Calu3 (cell line): ENCODE results near the gene OR8D2. TPM values are rescaled to one million over a fixed set of nuclear protein-coding genes. Genes with fewer than 3 reads are reported as not detected.

Source experiments
- BruUV-seq: library from RNA; stranded (reverse); fragments of 400-500 nt; replicated peaks from 2 replicates; lab custom pipeline; 2021; lab: Mats Ljungman, UMichigan
- CTCF ChIA-PET: fragments of 300-600 bp; sonication (Branson Sonifier 250); formaldehyde crosslinking; loops from one replicate; lab custom pipeline; 2022; ENCODE audit warnings: antibody characterized with exemption; lab: Charles Lee
- DNase-seq: peaks from one replicate; pipeline ENCODE4 v3.0.0; 2022
- H3K27ac Mint-ChIP-seq: one replicate; pipeline ENCODE4 v1.8.0; 2022; ENCODE audit warnings: mixed read lengths; ENCODE audit not compliant: unreplicated experiment
- H3K27me3 Mint-ChIP-seq: one replicate; pipeline ENCODE4 v1.8.0; 2022; ENCODE audit warnings: mixed read lengths; ENCODE audit not compliant: unreplicated experiment
- H3K36me3 Mint-ChIP-seq: one replicate; pipeline ENCODE4 v1.8.0; 2022; ENCODE audit warnings: mild to moderate bottlenecking, moderate library complexity, mixed read lengths; ENCODE audit not compliant: insufficient read depth, unreplicated experiment
- H3K4me1 Mint-ChIP-seq: one replicate; pipeline ENCODE4 v1.8.0; 2022; ENCODE audit warnings: mild to moderate bottlenecking, low read depth, mixed read lengths; ENCODE audit not compliant: unreplicated experiment
- H3K4me3 Mint-ChIP-seq: one replicate; pipeline ENCODE4 v1.8.0; 2022; ENCODE audit warnings: mild to moderate bottlenecking, low read depth, moderate library complexity, mixed read lengths; ENCODE audit not compliant: unreplicated experiment
- H3K9me3 Mint-ChIP-seq: one replicate; pipeline ENCODE4 v1.8.0; 2022; ENCODE audit warnings: low read depth, mixed read lengths; ENCODE audit not compliant: unreplicated experiment
- intact Hi-C: fragments of 100-400 bp; cut with micrococcal nuclease; formaldehyde crosslinking; loops from one replicate; pipeline ENCODE4 v1.10.0; 2022; ENCODE audit not compliant: unreplicated experiment
- total RNA-seq: library from RNA; stranded (reverse); gene quantifications from 2 replicates; pipeline ENCODE4 v1.2.3, GENCODE V29; 2022
- TF ChIP-seq, protein P1 (sequence below): fragments of 200-600 bp; IDR thresholded peaks from one replicate; pipeline ENCODE4 v1.8.0; 2022; ENCODE audit warnings: antibody characterized with exemption; ENCODE audit not compliant: unreplicated experiment

Gene OR8D2
- total RNA-seq, 1 experiment from 2014 or later, result not detected

DNA sequence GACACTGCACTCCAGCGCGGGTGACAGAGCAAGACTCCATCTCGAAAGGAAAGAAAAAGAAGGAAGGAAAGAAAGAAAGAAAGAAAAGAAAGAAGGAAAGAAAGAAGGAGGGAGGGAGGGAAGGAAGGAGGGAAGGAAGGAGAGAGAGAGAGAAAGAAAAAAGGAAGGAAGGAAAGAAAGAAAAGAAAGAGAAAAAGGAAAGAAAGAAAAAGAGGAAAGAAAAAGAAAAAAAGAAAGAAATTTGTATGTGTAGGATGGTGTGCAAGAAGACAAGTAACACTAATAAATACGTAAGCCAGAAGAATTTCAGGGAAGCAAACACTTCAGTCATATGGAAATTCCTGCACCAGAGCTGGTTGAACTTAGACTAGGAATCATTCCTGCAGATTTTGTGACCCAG, 6.9 kb downstream of the OR8D2 start:
- Mint-ChIP-seq H3K27me3 (no peaks in the 10 kb centered on the region), H3K27ac (no peak overlapping the region), H3K36me3 (no peaks in the 10 kb centered on the region), H3K4me1 (no peaks in the 10 kb centered on the region), H3K4me3 (no peak overlapping the region), H3K9me3 (peaks cover 16% of the 10 kb centered on the region)
- BruUV-seq, result no TSS peak
- intact Hi-C loops, result no loop called here
- TF ChIP-seq, protein P1, sequence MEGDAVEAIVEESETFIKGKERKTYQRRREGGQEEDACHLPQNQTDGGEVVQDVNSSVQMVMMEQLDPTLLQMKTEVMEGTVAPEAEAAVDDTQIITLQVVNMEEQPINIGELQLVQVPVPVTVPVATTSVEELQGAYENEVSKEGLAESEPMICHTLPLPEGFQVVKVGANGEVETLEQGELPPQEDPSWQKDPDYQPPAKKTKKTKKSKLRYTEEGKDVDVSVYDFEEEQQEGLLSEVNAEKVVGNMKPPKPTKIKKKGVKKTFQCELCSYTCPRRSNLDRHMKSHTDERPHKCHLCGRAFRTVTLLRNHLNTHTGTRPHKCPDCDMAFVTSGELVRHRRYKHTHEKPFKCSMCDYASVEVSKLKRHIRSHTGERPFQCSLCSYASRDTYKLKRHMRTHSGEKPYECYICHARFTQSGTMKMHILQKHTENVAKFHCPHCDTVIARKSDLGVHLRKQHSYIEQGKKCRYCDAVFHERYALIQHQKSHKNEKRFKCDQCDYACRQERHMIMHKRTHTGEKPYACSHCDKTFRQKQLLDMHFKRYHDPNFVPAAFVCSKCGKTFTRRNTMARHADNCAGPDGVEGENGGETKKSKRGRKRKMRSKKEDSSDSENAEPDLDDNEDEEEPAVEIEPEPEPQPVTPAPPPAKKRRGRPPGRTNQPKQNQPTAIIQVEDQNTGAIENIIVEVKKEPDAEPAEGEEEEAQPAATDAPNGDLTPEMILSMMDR, result no peak
- CTCF ChIA-PET, result no interaction called here
- DNase-seq, result no peak

DNA sequence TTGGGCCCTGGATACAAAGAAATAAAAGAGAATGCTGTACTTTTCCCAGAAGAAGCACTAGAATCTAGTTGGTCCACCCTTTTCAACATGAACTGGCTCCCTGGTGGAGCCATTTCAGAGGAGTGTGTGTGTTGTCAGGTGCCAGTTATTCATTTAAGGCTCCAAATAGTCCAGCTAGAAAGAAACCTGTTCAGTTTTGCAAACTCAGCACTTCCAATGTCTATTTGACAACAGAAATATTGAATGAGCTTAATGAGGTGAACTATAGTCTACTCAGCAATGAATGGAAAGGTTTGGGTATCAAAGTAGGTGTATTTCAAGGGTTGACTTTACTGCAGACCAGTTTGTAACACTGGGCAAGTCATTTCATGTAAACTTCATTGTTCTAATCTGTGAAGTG, 8.3 kb downstream of the OR8D2 start:
- Mint-ChIP-seq H3K4me1 (no peaks in the 10 kb centered on the region), H3K27me3 (no peaks in the 10 kb centered on the region), H3K27ac (no peak overlapping the region), H3K4me3 (no peak overlapping the region), H3K9me3 (peaks cover 18% of the 10 kb centered on the region), H3K36me3 (no peaks in the 10 kb centered on the region)
- no peak for DNase-seq
- CTCF ChIA-PET, result no interaction called here
- TF ChIP-seq, protein P1, result no peak
- BruUV-seq, result no TSS peak
- intact Hi-C loops, result no loop called here

DNA sequence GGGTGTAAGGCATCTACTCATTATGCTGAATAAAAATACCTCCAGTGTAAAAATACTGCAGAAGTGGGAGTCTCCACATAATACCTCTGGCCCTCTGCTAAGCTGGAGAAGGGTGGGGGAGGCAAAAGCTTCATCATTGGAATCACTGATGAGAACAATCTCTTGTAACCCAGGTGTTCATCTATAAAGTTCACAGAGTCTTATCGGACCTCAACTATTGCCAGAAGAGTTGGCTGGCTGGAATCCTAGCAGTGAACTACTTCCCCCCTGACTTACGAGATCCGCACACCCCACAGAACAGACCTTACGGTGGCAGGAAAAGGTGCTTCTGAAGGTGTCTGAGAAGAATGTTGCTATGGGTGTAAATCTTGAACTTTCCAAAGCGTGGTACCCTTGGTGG, 8.7 kb downstream of the OR8D2 start:
- Mint-ChIP-seq H3K9me3 (peaks cover 16% of the 10 kb centered on the region), H3K4me1 (no peaks in the 10 kb centered on the region), H3K27ac (no peak overlapping the region), H3K4me3 (no peak overlapping the region), H3K27me3 (no peaks in the 10 kb centered on the region), H3K36me3 (no peaks in the 10 kb centered on the region)
- CTCF ChIA-PET, result no interaction called here
- TF ChIP-seq, protein P1, result no peak
- intact Hi-C loops, result no loop called here
- no TSS peak for BruUV-seq
- DNase-seq, result no peak

DNA sequence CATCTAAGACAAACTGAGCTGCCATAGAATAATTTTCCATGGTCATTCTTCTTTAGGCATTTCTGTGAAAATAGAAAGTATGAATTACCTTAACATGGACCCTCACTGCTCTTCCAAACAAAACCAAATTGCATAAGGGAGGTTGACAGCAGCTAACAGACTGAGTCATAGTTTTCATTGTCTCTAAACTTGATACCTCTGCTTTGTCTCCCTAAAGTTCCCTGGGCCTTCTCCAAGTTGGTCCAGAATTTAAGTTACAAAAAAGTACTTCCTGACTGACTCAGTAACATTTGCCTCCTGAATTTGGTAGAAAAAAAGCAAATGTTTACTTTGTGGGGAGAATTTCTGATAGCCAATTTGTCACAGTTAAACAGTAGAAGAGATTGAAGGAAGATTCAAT, 9.3 kb downstream of the OR8D2 start:
- DNase-seq, result no peak
- no TSS peak for BruUV-seq
- CTCF ChIA-PET, result no interaction called here
- Mint-ChIP-seq H3K36me3 (no peaks in the 10 kb centered on the region), H3K4me1 (no peaks in the 10 kb centered on the region), H3K27ac (no peak overlapping the region), H3K27me3 (no peaks in the 10 kb centered on the region), H3K4me3 (no peak overlapping the region), H3K9me3 (peaks cover 16% of the 10 kb centered on the region)
- TF ChIP-seq, protein P1, result no peak
- intact Hi-C loops, result no loop called here

DNA sequence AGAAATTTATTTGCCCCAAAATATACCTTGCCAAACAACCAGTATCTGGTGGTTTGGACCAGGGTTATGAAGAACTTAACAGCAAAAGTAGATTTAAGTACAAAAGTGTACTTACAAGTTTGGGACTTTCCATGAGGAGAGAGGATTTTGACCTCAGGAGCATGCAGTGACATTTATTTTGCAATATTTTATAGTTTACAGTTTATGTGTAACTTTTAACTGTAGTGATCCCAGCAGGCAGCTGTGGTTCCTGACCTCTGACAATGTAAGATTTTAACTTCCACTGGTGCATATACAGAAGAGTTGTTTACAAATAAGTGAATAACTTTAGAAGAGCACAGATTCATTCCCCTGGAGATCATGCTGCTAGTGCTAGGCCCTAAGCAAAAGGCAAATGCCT, 12.9 kb downstream of the OR8D2 start:
- intact Hi-C loops, result no loop called here
- DNase-seq, result no peak
- Mint-ChIP-seq H3K4me1 (no peaks in the 10 kb centered on the region), H3K4me3 (no peak overlapping the region), H3K9me3 (peaks cover 11% of the 10 kb centered on the region), H3K27ac (no peak overlapping the region), H3K27me3 (no peaks in the 10 kb centered on the region), H3K36me3 (no peaks in the 10 kb centered on the region)
- no TSS peak for BruUV-seq
- TF ChIP-seq, protein P1, result no peak
- CTCF ChIA-PET, result no interaction called here
